Lung (tissue), 12 donors: ENCODE results near the gene GPC2. TPM values are rescaled to one million over a fixed set of nuclear protein-coding genes. Genes with fewer than 3 reads are reported as not detected.

Experiments used
- ATAC-seq: fragments of 200-7000 bp; cut with Tn5 transposase; one replicate; pipeline ENCODE4 v1.9.1; 2020; ENCODE audit warnings: moderate number of reproducible peaks; ENCODE audit not compliant: insufficient read depth, low FRiP score
- DNase-seq, 3 donors: peaks; one replicate each; pipeline ENCODE4 v3.0.0-alpha.2; 2013 to 2017
- H3K27ac ChIP-seq, 2 donors: one replicate each; pipeline ENCODE4 v1.5.1; 2013; ENCODE audit warnings: mild to moderate bottlenecking in 2 of 2, moderate library complexity in 2 of 2, control low read depth in 1 of 2, inconsistent platforms in 1 of 2, low read depth in 1 of 2, low read length in 1 of 2
- H3K27me3 ChIP-seq, 3 donors: one replicate each; pipeline ENCODE4 v1.5.1; 2013; ENCODE audit warnings: low read length in 2 of 3; ENCODE audit not compliant: control insufficient read depth in 3 of 3, insufficient read depth in 3 of 3
- H3K36me3 ChIP-seq, 4 donors: one replicate each; pipeline ENCODE4 v1.5.1; 2013; ENCODE audit warnings: low read length in 4 of 4, mild to moderate bottlenecking in 1 of 4, moderate library complexity in 1 of 4; ENCODE audit not compliant: control insufficient read depth in 4 of 4, insufficient read depth in 4 of 4
- H3K4me1 ChIP-seq, 5 donors: one replicate each; pipeline ENCODE4 v1.5.1; 2013; ENCODE audit warnings: low read length in 5 of 5, mild to moderate bottlenecking in 2 of 5, moderate library complexity in 1 of 5; ENCODE audit not compliant: control insufficient read depth in 5 of 5, insufficient read depth in 5 of 5
- H3K4me3 ChIP-seq: one replicate; pipeline ENCODE4 v1.5.1; 2013; ENCODE audit warnings: mild to moderate bottlenecking, control low read depth, moderate library complexity
- H3K9ac ChIP-seq, 2 donors: one replicate each; pipeline ENCODE4 v1.5.1; 2013; ENCODE audit warnings: low read length in 2 of 2, control low read depth in 1 of 2; ENCODE audit not compliant: insufficient read depth in 1 of 2
- H3K9me3 ChIP-seq, 4 donors: one replicate each; pipeline ENCODE4 v1.5.1; 2013; ENCODE audit warnings: low read length in 3 of 4, mild to moderate bottlenecking in 1 of 4, moderate library complexity in 1 of 4; ENCODE audit not compliant: control insufficient read depth in 4 of 4, insufficient read depth in 3 of 4
- WGBS, 2 donors: extraction: QIAGEN DNeasy Blood & Tissue Kit; methylation state at CpG; one replicate each; pipeline ENCODE4 v1.1.7; 2013; 5-methylcytosine and 5-hydroxymethylcytosine counted together
- polyA plus RNA-seq, 2 donors: library from polyadenylated mRNA; stranded (reverse); fragments of 200-250 nt; gene quantifications; one replicate each; pipeline ENCODE4 v1.2.1, GENCODE V29; 2013
- total RNA-seq, 2 donors: library from RNA; depleted of rRNA in 1 of 2; stranded (reverse); fragments of >200 nt in 1 of 2; gene quantifications; one replicate each; pipeline ENCODE4 v1.2.1, GENCODE V29; 2014 to 2021
- TF ChIP-seq, protein P1 (sequence below): IDR thresholded peaks from 2 replicates; pipeline ENCODE4 v1.5.1; 2012; ENCODE audit warnings: mild to moderate bottlenecking; ENCODE audit errors: control extremely low read depth, extremely low read depth
- donor health status: control.
- donor health status: control.
- donor health status: Bipolar disorder and iron deficiency.
- donor health status: healthy.
- donor health status: DM: yes; HTN: yes; CAD: no.

GPC2 gene
- total and polyA plus RNA-seq, 4 donors = 0.61 to 2.1 (median 1.0) TPM

GRCh38 chr7:100163871-100164270 lies 13.3 kb downstream of the GPC2 start:
- WGBS, 2 donors = 89 to 97% methylated on average over 5 of the region's 5 CpGs
- peaks cover 0 to 4% (median 0%) of the 10 kb centered on the region in 3 donors for H3K27me3 ChIP-seq

DNA sequence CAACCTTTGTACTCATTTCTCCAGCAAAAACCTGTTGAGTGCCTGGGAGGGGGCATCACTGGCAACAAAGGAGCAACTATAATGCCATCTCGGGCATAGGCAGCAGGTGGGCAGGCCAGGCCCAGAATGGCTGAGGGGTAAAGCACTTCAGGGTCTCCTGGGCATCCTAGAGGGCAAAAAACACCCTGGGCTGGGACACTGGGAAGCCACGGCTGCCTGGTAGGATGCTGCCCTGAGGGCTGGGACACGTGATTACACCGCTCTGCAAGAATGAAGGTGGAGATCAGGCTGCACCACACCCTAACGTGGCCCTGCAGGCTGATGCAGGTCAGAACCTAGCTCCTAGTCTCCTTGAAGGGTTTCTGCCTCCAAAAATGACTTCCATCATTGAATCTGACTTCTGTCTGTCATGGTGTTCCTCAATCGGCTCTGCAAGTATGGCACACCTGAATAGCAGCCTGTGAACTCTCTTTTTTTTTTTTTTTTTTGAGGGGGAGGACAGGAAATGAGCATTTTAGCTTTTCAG lies 14.1 kb downstream of the GPC2 start:
- Histone ChIP-seq H3K9me3 (no peaks in the 10 kb centered on the region), H3K27ac (no peak overlapping the region), H3K4me3 (no peak overlapping the region), H3K4me1 (peaks cover 0 to 20% (median 0%) of the 10 kb centered on the region in 5 donors), H3K9ac (no peak overlapping the region), H3K36me3 (peaks cover 0 to 9% (median 0%) of the 10 kb centered on the region in 4 donors), H3K27me3 (peaks cover 0 to 4% (median 0%) of the 10 kb centered on the region in 3 donors)
- ATAC-seq (no peak), DNase-seq (no peak)
- TF ChIP-seq, protein P1, sequence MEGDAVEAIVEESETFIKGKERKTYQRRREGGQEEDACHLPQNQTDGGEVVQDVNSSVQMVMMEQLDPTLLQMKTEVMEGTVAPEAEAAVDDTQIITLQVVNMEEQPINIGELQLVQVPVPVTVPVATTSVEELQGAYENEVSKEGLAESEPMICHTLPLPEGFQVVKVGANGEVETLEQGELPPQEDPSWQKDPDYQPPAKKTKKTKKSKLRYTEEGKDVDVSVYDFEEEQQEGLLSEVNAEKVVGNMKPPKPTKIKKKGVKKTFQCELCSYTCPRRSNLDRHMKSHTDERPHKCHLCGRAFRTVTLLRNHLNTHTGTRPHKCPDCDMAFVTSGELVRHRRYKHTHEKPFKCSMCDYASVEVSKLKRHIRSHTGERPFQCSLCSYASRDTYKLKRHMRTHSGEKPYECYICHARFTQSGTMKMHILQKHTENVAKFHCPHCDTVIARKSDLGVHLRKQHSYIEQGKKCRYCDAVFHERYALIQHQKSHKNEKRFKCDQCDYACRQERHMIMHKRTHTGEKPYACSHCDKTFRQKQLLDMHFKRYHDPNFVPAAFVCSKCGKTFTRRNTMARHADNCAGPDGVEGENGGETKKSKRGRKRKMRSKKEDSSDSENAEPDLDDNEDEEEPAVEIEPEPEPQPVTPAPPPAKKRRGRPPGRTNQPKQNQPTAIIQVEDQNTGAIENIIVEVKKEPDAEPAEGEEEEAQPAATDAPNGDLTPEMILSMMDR = no peak
- WGBS, 2 donors = 71 to 81% methylated on average over 6 of the region's 6 CpGs

More at GRCh38 chr7:100163871-100164270, 13.3 kb downstream of the GPC2 start:
- ATAC-seq (no peak), DNase-seq (no peak)
- TF ChIP-seq, protein P1 = no peak
- peaks cover 0 to 27% (median 3%) of the 10 kb centered on the region in 5 donors for H3K4me1 ChIP-seq
- H3K9ac ChIP-seq = no peak overlapping the region
- H3K9me3 ChIP-seq = no peaks in the 10 kb centered on the region
- H3K4me3 ChIP-seq = no peak overlapping the region
- no peak overlapping the region for H3K27ac ChIP-seq
- H3K36me3 ChIP-seq = peaks cover 0 to 9% (median 0%) of the 10 kb centered on the region in 4 donors

DNA sequence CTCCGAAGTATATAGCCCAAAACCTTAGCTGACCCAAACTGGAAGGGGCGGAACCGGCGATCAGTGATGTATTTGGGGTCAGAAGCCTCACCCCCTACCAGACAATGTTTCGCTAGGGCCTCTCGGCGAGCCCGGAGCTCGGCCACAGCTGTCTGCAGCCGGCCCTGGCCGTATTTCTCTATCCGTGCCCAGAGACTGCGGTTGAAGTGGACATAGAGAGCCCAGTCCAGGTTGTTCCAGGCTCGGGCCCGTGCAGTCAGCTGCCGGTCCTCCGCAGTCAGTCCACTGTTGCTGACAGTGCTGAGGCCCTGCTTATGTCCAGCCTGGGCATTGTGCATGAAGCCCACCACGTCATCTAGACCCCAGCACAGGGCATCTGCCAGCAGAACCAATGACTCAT lies 17.1 kb downstream of the GPC2 start:
- Histone ChIP-seq H3K9ac (no peak overlapping the region), H3K4me3 (no peak overlapping the region), H3K9me3 (no peaks in the 10 kb centered on the region), H3K27me3 (no peaks in the 10 kb centered on the region), H3K36me3 (peaks cover 8 to 18% (median 12%) of the 10 kb centered on the region in 4 donors), H3K27ac (no peak overlapping the region), H3K4me1 (peaks cover 0 to 12% (median 4%) of the 10 kb centered on the region in 5 donors)
- ATAC-seq = no peak
- TF ChIP-seq, protein P1 = no peak
- 95% methylated on average over 18 of the region's 18 CpGs for WGBS, 2 donors
- no peak for DNase-seq
